ENCODE data around the gene HSPA4.

Gene HSPA4

DNA sequence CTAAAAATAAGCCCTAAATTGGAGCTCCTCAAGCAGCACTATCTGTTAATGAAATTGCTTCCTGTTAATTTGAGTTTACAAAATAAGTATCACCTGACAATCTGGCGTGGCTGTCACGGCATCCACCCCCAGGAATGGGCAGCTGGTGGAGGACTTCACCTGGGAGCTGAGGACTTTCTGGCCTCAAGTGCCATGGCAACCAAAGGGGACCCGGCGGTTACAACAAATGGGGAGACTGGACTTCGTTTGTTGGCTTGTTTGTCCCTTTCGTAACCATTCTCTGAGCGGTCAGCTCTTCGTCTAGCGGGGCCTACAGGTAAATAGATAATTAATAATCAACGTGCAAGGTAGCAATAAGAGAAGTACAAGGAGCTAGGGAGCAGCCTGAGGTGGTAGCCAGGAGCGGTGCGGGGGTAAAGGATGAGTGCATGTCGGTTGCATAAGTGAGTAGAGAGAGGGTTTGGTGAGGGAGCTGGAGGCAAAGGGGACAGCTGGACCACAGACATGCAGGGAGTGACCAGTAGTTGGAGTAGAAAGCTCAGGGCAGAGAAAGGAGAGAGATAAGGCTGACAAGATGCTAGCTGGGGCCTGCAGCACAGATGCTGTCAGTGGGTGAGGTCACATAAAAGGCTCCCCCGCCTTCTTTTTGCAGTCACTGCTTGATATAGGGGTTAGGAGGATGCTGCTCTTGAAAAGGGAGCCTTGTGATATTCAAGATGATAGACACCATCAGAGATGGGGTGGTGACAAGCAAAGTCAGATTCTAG, 62.5 kb downstream of the HSPA4 start:
- H3K27ac ChIP-seq: no peak overlapping the region
- TF ChIP-seq, protein P1, sequence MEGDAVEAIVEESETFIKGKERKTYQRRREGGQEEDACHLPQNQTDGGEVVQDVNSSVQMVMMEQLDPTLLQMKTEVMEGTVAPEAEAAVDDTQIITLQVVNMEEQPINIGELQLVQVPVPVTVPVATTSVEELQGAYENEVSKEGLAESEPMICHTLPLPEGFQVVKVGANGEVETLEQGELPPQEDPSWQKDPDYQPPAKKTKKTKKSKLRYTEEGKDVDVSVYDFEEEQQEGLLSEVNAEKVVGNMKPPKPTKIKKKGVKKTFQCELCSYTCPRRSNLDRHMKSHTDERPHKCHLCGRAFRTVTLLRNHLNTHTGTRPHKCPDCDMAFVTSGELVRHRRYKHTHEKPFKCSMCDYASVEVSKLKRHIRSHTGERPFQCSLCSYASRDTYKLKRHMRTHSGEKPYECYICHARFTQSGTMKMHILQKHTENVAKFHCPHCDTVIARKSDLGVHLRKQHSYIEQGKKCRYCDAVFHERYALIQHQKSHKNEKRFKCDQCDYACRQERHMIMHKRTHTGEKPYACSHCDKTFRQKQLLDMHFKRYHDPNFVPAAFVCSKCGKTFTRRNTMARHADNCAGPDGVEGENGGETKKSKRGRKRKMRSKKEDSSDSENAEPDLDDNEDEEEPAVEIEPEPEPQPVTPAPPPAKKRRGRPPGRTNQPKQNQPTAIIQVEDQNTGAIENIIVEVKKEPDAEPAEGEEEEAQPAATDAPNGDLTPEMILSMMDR (IDR thresholded peaks at IDR 0.05): no peak
- TF ChIP-seq ZFX (IDR thresholded peaks at IDR 0.05; ENCODE audit: borderline replicate concordance): no peak

DNA sequence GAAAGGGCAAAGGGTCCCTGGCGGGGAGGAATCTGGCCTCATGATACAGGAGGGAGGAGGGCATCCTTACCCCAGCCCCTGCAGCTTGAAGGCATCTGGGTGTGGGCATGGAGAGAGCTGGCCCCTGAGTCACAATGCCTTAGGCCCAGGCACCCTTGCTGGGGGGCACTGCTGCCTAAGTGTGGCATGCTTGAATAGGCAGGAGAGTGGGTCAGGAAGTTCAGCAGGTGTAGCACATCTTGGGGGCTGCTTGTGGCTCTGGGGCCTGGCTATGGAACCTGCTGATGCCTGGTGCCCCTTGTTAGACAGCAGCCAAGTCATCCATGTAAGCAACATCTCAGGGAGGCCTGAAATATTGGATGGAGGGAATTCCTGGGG, 63.1 kb downstream of the HSPA4 start:
- TF ChIP-seq ZFX (IDR thresholded peaks at IDR 0.05; ENCODE audit: borderline replicate concordance): no peak
- TF ChIP-seq, protein P1 (IDR thresholded peaks at IDR 0.05): no peak
- H3K27ac ChIP-seq: no peak overlapping the region

DNA sequence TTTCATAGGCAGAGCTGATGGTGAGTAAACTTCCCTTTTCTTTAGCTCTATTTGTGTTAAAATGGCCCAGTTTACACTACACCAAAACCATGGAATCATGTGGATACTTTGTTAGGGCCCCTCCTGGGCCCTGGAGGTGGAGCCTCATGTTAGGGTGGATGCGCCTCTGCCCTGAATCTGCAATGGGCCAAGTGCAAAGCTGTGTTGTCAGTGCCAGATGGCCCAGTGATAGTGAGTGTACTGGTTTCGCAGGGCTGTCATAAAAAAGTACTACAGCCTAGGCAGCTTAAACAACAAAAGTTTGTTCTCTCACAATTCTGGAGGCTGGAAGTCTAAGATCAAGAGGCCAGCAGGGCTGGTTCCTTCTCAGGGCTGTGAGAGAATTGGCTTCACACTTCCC, 64.8 kb downstream of the HSPA4 start:
- TF ChIP-seq ZFX (IDR thresholded peaks at IDR 0.05; ENCODE audit: borderline replicate concordance): no peak
- TF ChIP-seq, protein P1 (IDR thresholded peaks at IDR 0.05): no peak

DNA sequence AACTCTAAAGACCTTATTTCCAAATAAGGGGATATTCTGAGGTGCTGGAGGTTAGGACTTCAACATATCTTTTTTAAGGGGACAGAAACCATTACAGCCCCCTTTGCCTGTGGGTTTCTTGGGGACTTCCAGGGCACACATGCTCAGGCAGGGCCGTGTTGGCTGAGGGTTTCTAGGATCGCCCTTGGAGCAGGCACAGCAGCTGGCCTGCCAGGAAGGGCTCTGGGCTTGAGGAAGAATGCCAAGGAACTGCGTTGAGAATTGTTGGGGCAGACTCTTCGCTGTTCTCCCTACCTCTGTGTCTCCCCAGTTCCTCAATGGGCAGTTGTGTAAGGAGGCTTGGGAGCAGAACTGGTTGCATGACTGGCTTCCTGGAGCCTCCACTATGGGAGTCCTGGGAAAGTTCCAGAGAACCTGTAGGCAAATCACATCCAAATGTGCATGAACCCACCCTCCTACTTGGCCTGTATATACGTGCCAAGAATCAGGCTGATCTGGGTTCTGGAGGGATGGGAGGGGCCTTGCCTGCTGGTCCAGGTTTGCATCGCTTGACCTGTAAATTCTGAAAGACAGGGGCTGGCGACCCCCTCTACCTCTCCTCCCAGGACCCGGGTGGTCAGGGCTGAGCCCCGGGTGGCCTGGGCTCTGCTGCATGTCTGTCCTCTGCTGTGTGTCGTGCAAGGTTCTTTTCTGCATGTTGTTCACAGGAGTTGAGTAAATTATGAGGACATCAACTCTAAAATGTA, 65.5 kb downstream of the HSPA4 start:
- TF ChIP-seq ZFX (IDR thresholded peaks at IDR 0.05; ENCODE audit: borderline replicate concordance): no peak
- TF ChIP-seq, protein P1 (IDR thresholded peaks at IDR 0.05): no peak
- H3K27ac ChIP-seq: no peak overlapping the region

More for the DNA sequence above, 64.8 kb downstream of the HSPA4 start:
- no peak overlapping the region for H3K27ac ChIP-seq

DNA sequence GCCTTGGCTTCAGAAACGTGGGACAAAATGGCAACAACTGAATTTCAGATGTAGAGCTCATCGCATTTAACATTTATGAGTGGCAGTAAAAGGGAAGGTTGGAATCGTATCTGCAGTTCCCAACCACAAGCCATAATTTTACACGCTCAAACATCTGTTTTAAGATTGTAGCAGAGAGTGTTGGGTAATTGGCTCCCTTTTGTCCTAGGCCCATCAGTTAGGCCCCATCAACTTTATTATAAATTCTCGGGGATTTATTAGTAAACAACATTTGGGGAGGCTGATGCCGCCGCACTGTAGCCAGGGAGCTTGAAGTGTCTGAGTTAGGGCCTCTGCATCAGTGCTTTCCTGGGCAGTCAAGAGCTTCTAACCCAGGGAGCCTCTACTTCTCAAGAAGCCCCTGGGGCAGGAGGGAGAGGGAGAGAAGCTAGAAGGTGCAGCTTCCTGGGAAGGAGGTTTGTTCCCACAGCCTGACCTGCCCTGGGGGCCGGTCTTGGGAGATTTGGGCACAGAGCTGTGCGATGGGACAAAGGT, 66.2 kb downstream of the HSPA4 start:
- no peak overlapping the region for H3K27ac ChIP-seq
- TF ChIP-seq, protein P1 (IDR thresholded peaks at IDR 0.05): no peak
- no peak for TF ChIP-seq ZFX (IDR thresholded peaks at IDR 0.05; ENCODE audit: borderline replicate concordance)

DNA sequence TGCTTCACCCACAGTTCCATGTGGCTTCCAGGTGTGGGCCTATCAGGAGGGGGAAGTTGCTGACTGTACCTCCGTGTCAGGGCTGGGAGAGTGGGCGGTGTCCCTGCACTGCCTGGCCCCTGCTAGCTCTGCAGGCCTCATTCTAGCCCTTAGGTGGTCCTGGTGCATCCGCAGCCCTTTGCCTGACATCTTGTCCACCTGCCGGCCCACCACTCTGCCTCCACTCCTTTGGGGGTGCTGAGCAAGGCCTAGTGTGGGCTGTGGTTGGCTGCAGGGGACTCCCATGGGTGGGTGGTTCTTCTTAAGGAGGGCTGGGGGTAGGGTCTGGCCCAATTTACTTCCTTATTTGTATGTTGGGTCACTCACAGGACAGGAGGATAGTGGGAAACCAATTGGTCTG, 66.9 kb downstream of the HSPA4 start:
- TF ChIP-seq, protein P1 (IDR thresholded peaks at IDR 0.05): no peak
- no peak for TF ChIP-seq ZFX (IDR thresholded peaks at IDR 0.05; ENCODE audit: borderline replicate concordance)
- H3K27ac ChIP-seq: no peak overlapping the region
